ENCODE results near the gene MAP2K5. TPM values are rescaled to one million over a fixed set of nuclear protein-coding genes. Genes with fewer than 3 reads are reported as not detected.

The MAP2K5 gene
- 3.6 and 6.9 TPM in 2 replicates for total RNA-seq

GRCh38 chr15:67542420-67543347 is at the start of gene MAP2K5:
Gene MAP2K5, plus strand, starts transcription at chr15:67542703. Its CDS starts 633 bp downstream, at chr15:67543336.

GRCh38 chr15:67521029-67521782 is 21.3 kb upstream of the MAP2K5 start, which contains the start of gene C15orf61:
Gene C15orf61, plus strand, starts transcription at chr15:67521131. Its CDS starts 118 bp downstream, at chr15:67521249.

GRCh38 chr15:67824976-67825880 is 282.7 kb downstream of the MAP2K5 start, which contains the start of gene SKOR1:
Gene SKOR1, plus strand, starts transcription at chr15:67825509. Its CDS starts 94 bp downstream, at chr15:67825603.

GRCh38 chr15:67839929-67840748 is 297.6 kb downstream of the MAP2K5 start, which contains the start of gene RNU6-1:
Gene RNU6-1, minus strand, starts transcription at chr15:67840045.

Other genes with a start within 250 kb of the MAP2K5 start
- gene C15orf61, start 21.6 kb upstream of the MAP2K5 start, total RNA-seq = 2.3 and 2.6 TPM in 2 replicates

Measured in aortic smooth muscle cell (primary cell).